WI38 (cell line): ENCODE results near the gene SLC4A5.
"Not testable (repeated sequence)": the region's sequence is repeated elsewhere in the genome, so short reads cannot be mapped to it uniquely, and the experiment has no call there.

ENCODE experiments used
- H3K4me3 ChIP-seq: 2 replicates; pipeline ENCODE4 v1.5.1; 2011; ENCODE audit warnings: low read depth, mild to moderate bottlenecking, control low read depth, low read length
- TF ChIP-seq, protein P1 (sequence below): IDR thresholded peaks from 2 replicates; pipeline ENCODE4 v1.5.1; 2012; ENCODE audit warnings: low read depth, mild to moderate bottlenecking, control low read depth, low read length

The SLC4A5 gene

DNA sequence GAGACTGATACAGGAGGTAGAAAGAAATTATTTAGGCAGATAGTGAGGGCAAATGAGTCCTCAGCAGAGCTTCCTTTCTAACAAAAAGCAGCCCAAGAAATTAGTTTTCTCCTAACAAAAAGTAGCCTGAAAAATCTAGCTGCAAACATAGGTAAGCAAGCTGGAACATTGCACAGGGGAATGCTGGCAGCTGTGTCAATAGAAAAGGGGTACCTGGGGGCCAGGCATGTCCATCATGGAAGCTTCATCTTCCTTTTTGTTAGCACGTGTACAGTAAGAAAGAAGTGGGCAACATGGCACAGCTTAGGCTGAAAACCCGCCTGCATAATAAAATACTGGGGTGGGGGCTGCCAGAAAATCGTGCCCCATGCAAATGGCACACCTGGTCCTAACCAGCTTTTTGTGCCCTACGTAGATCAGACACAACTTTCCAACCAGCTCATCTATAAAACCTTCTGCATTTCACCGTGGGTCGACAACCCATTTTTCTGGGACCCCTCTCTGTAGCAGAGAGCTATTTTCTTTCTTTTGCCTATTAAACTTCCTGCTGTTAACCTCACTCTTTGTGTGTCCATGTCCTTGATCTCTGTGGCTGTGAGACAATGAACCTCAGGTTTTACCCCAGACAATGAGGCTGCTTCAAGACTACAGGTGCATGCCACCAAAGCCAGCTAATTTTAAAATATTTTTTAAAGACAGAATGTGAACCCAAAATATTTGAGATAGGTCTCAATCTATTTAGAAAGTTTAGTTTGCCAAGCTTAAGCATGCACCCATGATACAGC is 151.4 kb downstream of the SLC4A5 start:
- TF ChIP-seq, protein P1, sequence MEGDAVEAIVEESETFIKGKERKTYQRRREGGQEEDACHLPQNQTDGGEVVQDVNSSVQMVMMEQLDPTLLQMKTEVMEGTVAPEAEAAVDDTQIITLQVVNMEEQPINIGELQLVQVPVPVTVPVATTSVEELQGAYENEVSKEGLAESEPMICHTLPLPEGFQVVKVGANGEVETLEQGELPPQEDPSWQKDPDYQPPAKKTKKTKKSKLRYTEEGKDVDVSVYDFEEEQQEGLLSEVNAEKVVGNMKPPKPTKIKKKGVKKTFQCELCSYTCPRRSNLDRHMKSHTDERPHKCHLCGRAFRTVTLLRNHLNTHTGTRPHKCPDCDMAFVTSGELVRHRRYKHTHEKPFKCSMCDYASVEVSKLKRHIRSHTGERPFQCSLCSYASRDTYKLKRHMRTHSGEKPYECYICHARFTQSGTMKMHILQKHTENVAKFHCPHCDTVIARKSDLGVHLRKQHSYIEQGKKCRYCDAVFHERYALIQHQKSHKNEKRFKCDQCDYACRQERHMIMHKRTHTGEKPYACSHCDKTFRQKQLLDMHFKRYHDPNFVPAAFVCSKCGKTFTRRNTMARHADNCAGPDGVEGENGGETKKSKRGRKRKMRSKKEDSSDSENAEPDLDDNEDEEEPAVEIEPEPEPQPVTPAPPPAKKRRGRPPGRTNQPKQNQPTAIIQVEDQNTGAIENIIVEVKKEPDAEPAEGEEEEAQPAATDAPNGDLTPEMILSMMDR: no peak
- no peak overlapping the region for H3K4me3 ChIP-seq

DNA sequence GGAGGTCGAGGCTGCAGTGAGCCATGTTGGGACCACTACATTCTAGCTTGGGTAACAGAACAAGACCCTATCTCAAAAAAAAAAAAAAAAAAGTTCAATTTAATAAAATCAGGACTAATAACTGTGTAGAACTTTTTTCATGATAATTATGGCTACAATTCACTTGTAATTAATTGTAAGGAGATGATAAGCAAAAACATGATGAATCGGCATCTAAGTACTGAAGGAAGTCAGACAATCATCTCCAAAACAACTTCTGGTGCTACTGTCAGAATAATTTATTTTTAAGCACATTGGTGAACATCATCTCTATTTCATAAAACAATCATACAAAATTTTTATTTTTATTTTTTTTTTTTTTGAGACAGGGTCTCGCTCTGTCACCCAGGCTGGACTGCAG is 154.5 kb downstream of the SLC4A5 start:
- TF ChIP-seq, protein P1: no peak
- H3K4me3 ChIP-seq: no peak overlapping the region

DNA sequence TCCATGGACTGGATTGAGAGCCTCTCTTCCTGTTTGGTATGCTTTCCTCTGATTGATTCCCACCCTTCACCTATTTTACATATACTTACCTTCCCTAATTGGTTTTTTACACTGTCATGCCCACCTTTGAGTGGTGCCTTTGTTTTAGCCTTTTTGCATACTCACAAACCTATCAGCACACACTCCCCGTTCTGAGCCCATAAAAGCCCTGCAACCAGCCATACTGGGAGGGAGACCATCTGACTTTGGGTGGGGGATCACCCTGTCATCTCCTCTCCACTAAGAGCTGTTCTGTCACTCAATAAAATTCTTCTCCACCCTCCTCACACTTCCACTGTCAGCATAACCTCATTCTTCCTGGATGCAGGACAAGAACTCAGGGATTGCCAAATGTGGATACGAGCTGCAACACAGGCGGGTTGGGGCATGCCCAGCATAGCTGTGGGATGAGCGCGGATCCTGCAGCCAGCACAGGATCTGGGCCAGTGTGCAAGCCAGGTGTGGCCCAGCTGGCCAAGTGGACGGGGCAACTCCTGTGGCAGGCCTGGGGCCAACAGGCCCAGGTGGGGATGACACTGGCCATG is 155.1 kb downstream of the SLC4A5 start:
- H3K4me3 ChIP-seq: no peak overlapping the region
- TF ChIP-seq, protein P1: no peak

DNA sequence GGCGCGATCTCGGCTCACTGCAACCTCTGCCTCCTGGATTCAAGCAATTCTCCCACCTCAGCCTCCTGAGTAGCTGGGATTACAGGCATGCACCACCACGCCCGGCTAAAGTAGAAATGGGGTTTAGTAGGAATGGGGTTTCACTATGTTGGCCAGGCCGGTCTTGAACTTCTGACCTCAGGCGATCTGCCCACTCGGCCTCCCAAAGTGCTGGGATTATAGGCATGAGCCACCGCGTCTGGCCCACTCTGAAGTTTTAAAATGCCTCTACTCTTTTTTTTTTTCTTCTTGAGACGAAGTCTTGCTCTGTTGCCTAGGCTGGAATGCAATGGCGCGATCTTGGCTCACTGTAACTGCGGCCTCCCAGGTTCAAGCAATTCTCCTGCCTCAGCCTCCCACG is 156.5 kb downstream of the SLC4A5 start:
- H3K4me3 ChIP-seq: not testable (repeated sequence)

DNA sequence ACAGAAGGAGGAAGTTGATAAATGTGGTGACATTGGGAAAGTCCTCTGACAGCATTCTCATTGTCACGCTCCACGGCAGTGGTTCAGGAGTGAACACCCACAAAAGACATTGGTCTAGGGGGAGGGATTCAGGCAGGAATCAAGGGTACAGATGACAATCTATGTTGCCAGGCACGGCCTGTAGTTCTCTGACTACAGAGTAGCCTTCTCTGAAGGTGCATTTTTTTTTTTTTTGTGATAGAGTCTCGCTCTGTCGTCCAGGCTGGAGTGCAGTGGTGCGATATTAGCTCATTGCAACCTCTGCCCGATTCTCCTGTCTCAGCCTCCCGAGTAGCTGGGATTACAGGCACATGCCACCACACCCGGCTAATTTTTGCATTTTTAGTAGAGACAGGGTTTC is 157.2 kb downstream of the SLC4A5 start:
- TF ChIP-seq, protein P1: no peak
- no peak overlapping the region for H3K4me3 ChIP-seq

DNA sequence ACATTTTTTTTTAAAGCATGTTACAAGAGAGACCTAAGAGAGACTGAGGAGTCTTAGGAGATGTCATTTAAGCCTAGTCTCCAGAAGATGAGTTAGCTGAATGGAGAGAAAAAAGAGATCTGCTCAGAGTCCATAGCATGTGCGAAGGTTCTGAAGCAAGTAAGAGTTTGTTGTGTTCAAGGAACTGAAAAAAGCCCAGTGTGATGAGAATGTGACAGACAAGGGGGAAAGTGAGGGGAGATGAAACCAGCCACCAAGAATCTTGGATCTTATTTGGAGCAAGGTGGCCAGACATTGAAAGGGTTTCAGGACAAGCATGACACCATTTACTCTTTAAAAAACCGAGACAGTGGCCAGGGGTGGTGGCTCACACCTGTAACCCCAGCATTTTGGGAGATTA is 159.3 kb downstream of the SLC4A5 start:
- no peak overlapping the region for H3K4me3 ChIP-seq
- TF ChIP-seq, protein P1: no peak

DNA sequence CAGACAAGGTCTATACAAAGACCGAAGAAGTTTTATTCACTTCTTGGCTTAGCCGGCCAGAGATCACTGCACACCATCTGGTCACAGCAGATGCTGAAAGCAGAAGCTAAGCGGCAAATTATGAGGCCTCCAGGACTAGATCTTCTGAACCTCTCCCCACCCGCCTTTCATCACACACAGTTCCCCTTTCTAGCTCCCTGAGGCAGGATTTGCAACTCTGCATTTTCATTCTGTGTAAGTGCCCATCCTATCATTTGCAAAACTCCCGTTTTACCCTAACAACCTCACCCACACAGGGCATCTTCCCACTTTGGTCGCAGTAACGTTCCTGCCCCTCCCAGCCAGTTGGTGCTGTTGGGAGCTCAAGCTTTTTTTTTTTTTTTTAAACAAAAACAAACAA is 161.5 kb downstream of the SLC4A5 start:
- no peak overlapping the region for H3K4me3 ChIP-seq
- TF ChIP-seq, protein P1: no peak
